HG03575 (cell line): ENCODE data around the gene SUV39H1.
"Not testable (repeated sequence)": the region's sequence is repeated elsewhere in the genome, so short reads cannot be mapped to it uniquely, and the experiment has no call there.

Experiments used
- ATAC-seq: cut with Tn5 transposase; IDR thresholded peaks from one replicate; pipeline ENCODE4 v1.9.1; 2021; ENCODE audit not compliant: unreplicated experiment, insufficient number of reproducible peaks, low FRiP score; ENCODE audit errors: extremely low read depth

The SUV39H1 gene

GRCh38 chrX:48696301-48696908 lies at the start of gene SUV39H1:
Gene SUV39H1, plus strand, starts transcription at chrX:48696734. Its CDS starts 51 bp downstream, at chrX:48696785.
- peak; percentile 65 for ATAC-seq

GRCh38 chrX:48648336-48648751 lies 48.2 kb upstream of the SUV39H1 start:
- ATAC-seq: no peak

DNA sequence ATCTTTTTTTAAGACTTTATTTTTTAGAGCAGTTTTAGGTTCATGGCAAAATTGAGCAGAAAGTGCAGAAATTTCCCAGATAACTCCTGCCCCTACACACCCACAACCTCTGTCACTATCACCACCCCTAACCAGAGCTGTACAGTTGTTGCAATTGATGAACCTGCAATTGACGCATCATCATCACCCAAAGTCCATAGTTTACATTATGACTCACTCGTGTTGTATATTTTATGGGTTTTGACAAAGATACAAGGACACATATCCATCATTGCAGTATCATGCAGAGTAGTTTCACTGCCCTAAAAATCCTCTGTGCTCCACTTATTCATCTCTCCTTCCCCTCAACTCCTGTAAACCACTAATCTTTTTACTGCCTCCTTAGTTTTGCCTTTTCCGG lies 47.4 kb upstream of the SUV39H1 start:
- ATAC-seq: no peak

DNA sequence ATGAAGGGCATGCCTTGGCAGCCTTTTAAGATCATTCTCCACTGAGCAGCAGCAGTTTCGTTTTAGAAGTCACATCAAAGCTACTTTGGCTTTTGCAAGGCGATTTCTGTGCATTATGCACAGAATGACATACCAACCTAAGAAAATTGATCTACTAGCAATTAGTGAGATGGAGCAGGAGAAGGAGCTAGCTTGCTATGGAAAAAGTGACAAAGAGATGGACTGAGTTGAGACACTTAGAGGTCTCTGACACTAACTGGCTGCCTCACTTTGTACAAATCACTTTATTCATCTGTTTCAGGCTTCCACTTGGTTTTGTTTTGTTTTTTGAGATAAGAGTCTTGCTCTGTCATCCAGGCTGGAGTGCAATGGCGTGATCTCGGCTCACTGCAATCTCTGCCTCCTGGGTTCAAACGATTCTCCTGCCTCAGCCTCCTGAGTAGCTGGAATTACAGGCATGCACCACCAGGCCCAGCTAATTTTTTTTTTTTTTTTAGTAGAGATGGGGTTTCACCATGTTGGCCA lies 44.4 kb upstream of the SUV39H1 start:
- ATAC-seq: not testable (repeated sequence)

GRCh38 chrX:48654746-48655145 lies 41.8 kb upstream of the SUV39H1 start:
- not testable (repeated sequence) for ATAC-seq

GRCh38 chrX:48659686-48660085 lies 36.8 kb upstream of the SUV39H1 start:
- not testable (repeated sequence) for ATAC-seq

GRCh38 chrX:48663241-48663640 lies 33.3 kb upstream of the SUV39H1 start:
- no peak for ATAC-seq

DNA sequence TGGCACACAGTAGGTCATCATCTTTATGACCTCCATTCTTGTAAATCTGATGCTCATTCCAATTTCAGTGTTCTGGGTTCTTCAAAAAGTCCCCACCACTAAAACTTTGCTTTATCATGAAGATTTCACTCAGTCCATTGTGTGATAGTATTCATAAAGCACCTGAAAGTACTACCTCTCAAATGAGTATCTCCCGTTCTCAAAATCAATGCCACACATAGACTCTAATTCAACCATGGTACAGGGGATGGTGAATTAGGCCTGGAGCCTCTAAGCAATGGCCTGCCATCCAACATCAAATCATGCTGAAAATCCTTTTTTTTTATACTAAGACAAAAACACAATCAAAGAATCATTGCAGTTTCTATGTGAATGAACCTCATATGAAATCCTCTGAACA lies 32.4 kb upstream of the SUV39H1 start:
- no peak for ATAC-seq

DNA sequence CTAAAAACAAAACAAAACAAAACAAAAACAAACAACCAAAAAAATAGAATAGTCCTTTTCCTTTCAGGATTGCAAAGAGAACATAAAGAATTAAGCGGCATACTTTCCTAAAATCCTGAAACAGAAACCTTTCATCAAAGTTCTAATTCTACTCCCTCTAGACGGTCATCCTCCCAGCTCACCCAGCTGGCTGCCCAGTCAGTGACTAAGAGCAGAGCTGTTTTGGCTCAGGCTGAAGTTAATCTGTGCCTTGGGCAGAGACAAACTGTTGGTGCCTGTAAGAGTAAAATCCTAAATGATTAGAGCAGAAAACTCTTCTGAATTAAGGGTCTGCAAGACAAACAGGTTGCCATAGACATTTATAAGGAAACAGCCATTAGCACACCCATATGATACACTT lies 30.5 kb upstream of the SUV39H1 start:
- no peak for ATAC-seq

GRCh38 chrX:48666649-48667048 lies 29.9 kb upstream of the SUV39H1 start:
- no peak for ATAC-seq

- no peak for ATAC-seq
Observed at GRCh38 chrX:48667509-48667908, 29.0 kb upstream of the SUV39H1 start.

- not testable (repeated sequence) for ATAC-seq
Observed at GRCh38 chrX:48668187-48668586, 28.3 kb upstream of the SUV39H1 start.

DNA sequence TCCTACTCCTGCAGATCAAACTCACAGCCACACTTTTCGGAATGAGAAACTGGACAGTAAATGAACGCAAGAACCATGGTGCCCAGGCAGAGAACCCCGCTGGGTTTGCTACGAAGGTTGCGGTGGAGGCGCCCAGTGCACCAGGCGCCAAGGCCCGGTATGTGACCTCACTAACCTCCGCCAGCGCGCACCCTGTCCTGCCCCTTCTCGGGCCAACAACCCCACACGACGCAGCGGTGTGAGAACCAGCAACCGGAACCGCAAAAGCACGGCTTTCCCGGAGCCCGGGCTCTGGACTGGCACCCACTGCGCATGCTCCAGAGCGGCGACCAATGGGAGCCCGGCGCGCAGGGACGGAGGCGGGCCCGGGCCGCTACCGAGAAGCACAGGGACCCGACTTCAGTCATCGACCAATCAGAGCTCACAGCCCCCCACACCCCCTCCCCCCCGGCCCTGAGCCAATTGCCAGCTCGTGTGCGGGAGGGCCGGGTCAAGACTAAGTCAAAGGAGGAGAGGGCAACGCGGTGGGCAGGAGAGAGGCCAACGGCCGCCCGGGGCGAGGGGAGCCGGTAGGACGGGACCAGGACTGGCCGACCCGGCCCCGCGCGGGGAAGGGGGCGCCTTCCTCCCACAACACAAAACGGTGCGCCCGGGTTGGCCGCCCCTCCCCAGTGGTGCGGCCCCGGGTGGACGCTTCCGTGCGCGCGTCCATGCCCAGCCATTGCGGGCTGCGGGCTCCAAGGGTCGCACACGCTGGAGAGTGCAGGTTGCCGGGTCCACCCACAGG lies 20.2 kb upstream of the SUV39H1 start:
- ATAC-seq: peak; percentile 58

GRCh38 chrX:48676893-48677270 lies 19.7 kb upstream of the SUV39H1 start:
- ATAC-seq: no peak

GRCh38 chrX:48677516-48677915 lies 19.0 kb upstream of the SUV39H1 start:
- ATAC-seq: no peak

- ATAC-seq: not testable (repeated sequence)
Observed at GRCh38 chrX:48680467-48680866, 16.1 kb upstream of the SUV39H1 start.

DNA sequence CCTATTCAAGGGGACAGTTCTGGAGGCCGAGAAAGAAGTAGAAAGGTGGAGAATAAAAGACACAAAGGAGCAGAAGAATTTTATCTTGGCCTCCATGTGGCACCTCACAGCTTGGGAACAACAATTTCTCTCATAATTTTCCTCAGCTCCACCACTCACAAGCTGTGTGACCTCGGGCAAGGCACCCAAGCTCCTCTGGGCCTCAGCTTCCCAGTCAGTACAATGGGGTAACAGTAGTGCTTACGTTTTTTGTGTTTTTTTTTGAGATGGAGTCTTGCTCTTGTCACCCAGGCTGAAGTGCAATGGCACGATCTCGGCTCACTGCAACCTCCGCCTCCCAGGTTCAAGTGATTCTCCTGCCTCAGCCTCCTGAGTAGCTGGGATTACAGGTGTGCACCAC lies 15.6 kb upstream of the SUV39H1 start:
- not testable (repeated sequence) for ATAC-seq

GRCh38 chrX:48681539-48682183 lies 14.9 kb upstream of the SUV39H1 start:
- ATAC-seq: no peak

DNA sequence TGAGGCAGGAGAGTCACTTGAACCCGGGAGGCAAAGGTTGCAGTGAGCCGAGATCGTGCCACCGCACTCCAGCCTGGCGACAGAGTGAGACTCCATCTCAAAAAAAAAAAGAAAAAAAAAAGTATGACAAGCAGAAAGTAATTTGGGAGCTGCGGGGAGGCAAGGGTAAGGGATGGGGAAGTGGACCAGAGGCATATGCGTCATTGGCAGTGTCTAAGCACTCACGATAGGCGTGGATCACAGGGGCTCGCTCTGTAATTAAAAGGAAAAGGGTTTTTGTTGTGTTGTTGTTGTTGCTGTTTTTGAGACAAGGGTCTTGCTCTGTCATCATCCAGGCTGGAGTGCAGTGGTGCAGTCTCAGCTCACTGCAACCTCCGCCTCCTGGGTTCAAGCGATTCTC lies 13.7 kb upstream of the SUV39H1 start:
- not testable (repeated sequence) for ATAC-seq
